H1 (cell line): Measurements from ENCODE around the gene SLC4A8. TPM values are rescaled to one million over a fixed set of nuclear protein-coding genes. Genes with fewer than 3 reads are reported as not detected.

ENCODE experiments used
- HDAC6 ChIP-seq: IDR thresholded peaks from one replicate; pipeline ENCODE4 v1.7.1; 2012; ENCODE audit warnings: low read depth, mild to moderate bottlenecking, inconsistent platforms, low read length, moderate library complexity
- JUND ChIP-seq: IDR thresholded peaks from 2 replicates; pipeline ENCODE4 v1.6.1; 2011; ENCODE audit warnings: mild to moderate bottlenecking, improper control_type of control experiment, low read length
- PHF8 ChIP-seq: fragments of 200-600 bp; sonication (generic); conservative IDR thresholded peaks from 2 replicates; pipeline ENCODE4 v1.7.1; 2012; ENCODE audit warnings: low read depth, mild to moderate bottlenecking, inconsistent platforms, low read length, moderate library complexity
- POLR2AphosphoS5 ChIP-seq: IDR thresholded peaks from 2 replicates; pipeline ENCODE4 v1.6.1; 2011; ENCODE audit warnings: low read depth, low read length
- RXRA ChIP-seq: IDR thresholded peaks from 2 replicates; pipeline ENCODE4 v1.6.1; 2011; ENCODE audit warnings: low read depth, mild to moderate bottlenecking, low read length, moderate library complexity; ENCODE audit not compliant: insufficient read depth
- SIX5 ChIP-seq: IDR thresholded peaks from 2 replicates; pipeline ENCODE4 v1.6.1; 2011; ENCODE audit warnings: mild to moderate bottlenecking, low read depth, low read length
- SP1 ChIP-seq: IDR thresholded peaks from 2 replicates; pipeline ENCODE4 v1.6.1; 2011; ENCODE audit warnings: low read depth, low read length
- ZNF274 ChIP-seq: IDR thresholded peaks from 2 replicates; pipeline ENCODE4 v1.7.0; 2012; ENCODE audit warnings: low read length, borderline replicate concordance; ENCODE audit errors: extremely low read depth
- polyA plus RNA-seq, 7 experiments: library from polyadenylated mRNA; depleted of rRNA in 3 of 7; stranded (reverse) in 5 of 7; unstranded in 2 of 7; fragments of >200 nt in 5 of 7; fragments of 200-250 nt in 2 of 7; gene quantifications; 1 replicate in 5 of 7; 2 replicates in 1 of 7; 4 replicates in 1 of 7; pipeline versions ENCODE4 v1.2.1 to v1.2.3, GENCODE V29; 2011 to 2013; ENCODE audit warnings: missing spikeins in 2 of 7, mixed read lengths in 2 of 7
- total RNA-seq: library from RNA; stranded (reverse); fragmentation: NEBNext Ultra II Directional; extraction: Animal tissue kit (Norgen Biotek cat#: 25700); gene quantifications from 2 replicates; pipeline ENCODE4 v1.2.1, GENCODE V29; 2021

SLC4A8 gene
- total and polyA plus RNA-seq, 2 of the 8 experiments (the other 6 are each of a cell fraction or from before 2014, with no cell fraction given) = 11.2 to 13.4 TPM

- TF ChIP-seq SP1 (no peak), SIX5 (no peak), PHF8 (no peak), RXRA (no peak), ZNF274 (no peak), HDAC6 (no peak), JUND (no peak), POLR2AphosphoS5 (no peak)
These were observed 5.7 kb downstream of the SLC4A8 start (continued) for GRCh38 chr12:51430196-51430895.
